ENCODE results near the gene RAB3B. TPM values are rescaled to one million over a fixed set of nuclear protein-coding genes. Genes with fewer than 3 reads are reported as not detected.

Gene RAB3B
- total RNA-seq, 1 donor from 2014 or later: 12.9 TPM

GRCh38 chr1:51910221-51911000 is 80.1 kb downstream of the RAB3B start:
- no peaks in the 10 kb centered on the region for H3K9me3 Mint-ChIP-seq (ENCODE audit: unreplicated experiment)
- H3K4me1 Mint-ChIP-seq (ENCODE audit: low read depth, unreplicated experiment): no peaks in the 10 kb centered on the region
- no peak overlapping the region for H3K27ac Mint-ChIP-seq (ENCODE audit: unreplicated experiment)
- H3K36me3 Mint-ChIP-seq (ENCODE audit: unreplicated experiment): peaks cover 10% of the 10 kb centered on the region
- H3K4me3 Mint-ChIP-seq (ENCODE audit: unreplicated experiment): no peak overlapping the region
- no peak for TF ChIP-seq CTCF (IDR thresholded peaks at IDR 0.05; ENCODE audit: partially characterized antibody, unreplicated experiment)
- H3K27me3 Mint-ChIP-seq (ENCODE audit: unreplicated experiment): peaks cover 3% of the 10 kb centered on the region
- no peak for DNase-seq

- Mint-ChIP-seq H3K4me3 (ENCODE audit: unreplicated experiment) (no peak overlapping the region), H3K4me1 (ENCODE audit: low read depth, unreplicated experiment) (no peaks in the 10 kb centered on the region), H3K36me3 (ENCODE audit: unreplicated experiment) (peaks cover 10% of the 10 kb centered on the region), H3K27ac (ENCODE audit: unreplicated experiment) (no peak overlapping the region), H3K27me3 (ENCODE audit: unreplicated experiment) (peaks cover 3% of the 10 kb centered on the region), H3K9me3 (ENCODE audit: unreplicated experiment) (no peaks in the 10 kb centered on the region)
- no peak for TF ChIP-seq CTCF (IDR thresholded peaks at IDR 0.05; ENCODE audit: partially characterized antibody, unreplicated experiment)
- no peak for DNase-seq
Measured at GRCh38 chr1:51908499-51908898, 82.0 kb downstream of the RAB3B start.

- Mint-ChIP-seq H3K4me1 (ENCODE audit: low read depth, unreplicated experiment) (no peaks in the 10 kb centered on the region), H3K36me3 (ENCODE audit: unreplicated experiment) (peaks cover 10% of the 10 kb centered on the region), H3K27ac (ENCODE audit: unreplicated experiment) (no peak overlapping the region), H3K4me3 (ENCODE audit: unreplicated experiment) (no peak overlapping the region), H3K9me3 (ENCODE audit: unreplicated experiment) (no peaks in the 10 kb centered on the region), H3K27me3 (ENCODE audit: unreplicated experiment) (no peaks in the 10 kb centered on the region)
- no peak for DNase-seq
- TF ChIP-seq CTCF (IDR thresholded peaks at IDR 0.05; ENCODE audit: partially characterized antibody, unreplicated experiment): no peak
Measured at GRCh38 chr1:51907079-51907702, 83.3 kb downstream of the RAB3B start.

GRCh38 chr1:51906306-51907078 is 84.0 kb downstream of the RAB3B start:
- Mint-ChIP-seq H3K36me3 (ENCODE audit: unreplicated experiment) (peaks cover 10% of the 10 kb centered on the region), H3K4me3 (ENCODE audit: unreplicated experiment) (no peak overlapping the region), H3K27me3 (ENCODE audit: unreplicated experiment) (no peaks in the 10 kb centered on the region), H3K27ac (ENCODE audit: unreplicated experiment) (no peak overlapping the region), H3K4me1 (ENCODE audit: low read depth, unreplicated experiment) (no peaks in the 10 kb centered on the region), H3K9me3 (ENCODE audit: unreplicated experiment) (no peaks in the 10 kb centered on the region)
- DNase-seq: no peak
- TF ChIP-seq CTCF (IDR thresholded peaks at IDR 0.05; ENCODE audit: partially characterized antibody, unreplicated experiment): no peak

All from glutamatergic neuron (in vitro differentiated cells).